Measurements from ENCODE around the gene LRP1B.

Gene LRP1B

DNA sequence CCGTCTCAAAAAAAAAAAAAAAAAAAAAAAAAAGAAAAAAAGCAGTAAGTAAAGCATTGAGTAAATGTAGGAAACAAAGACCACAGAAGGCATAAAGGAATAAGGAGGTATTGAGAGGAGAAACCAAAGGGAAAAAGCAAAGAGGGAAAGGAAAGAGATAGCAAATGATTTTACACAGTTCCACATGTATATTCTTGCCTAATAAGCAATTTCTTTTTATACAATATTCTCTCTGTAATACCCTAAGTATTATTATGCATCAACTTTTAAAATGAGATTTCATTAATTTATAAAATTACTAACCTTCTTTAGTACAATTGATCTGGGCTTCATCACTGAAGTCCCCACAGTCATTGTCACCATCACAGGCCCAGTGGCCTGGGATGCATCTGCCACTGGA lies 1180.9 kb downstream of the LRP1B start:
- no peaks in the 10 kb centered on the region for H3K9me3 ChIP-seq (ENCODE audit: control insufficient read depth, insufficient read depth, low read length)
- H3F3A ChIP-seq (ENCODE audit: control insufficient read depth, insufficient read depth) = no peaks in the 10 kb centered on the region
- no peaks in the 10 kb centered on the region for H3K4me1 ChIP-seq (ENCODE audit: control insufficient read depth, low read length)
- no peaks in the 10 kb centered on the region for H3K36me3 ChIP-seq (ENCODE audit: control insufficient read depth, low read length)
- no peaks in the 10 kb centered on the region for H3K79me2 ChIP-seq (ENCODE audit: control insufficient read depth, low read length)
- H3K4me3 ChIP-seq (ENCODE audit: low read length) = no peak overlapping the region
- H3K27ac ChIP-seq (ENCODE audit: low read depth, low read length) = no peak overlapping the region
- TF ChIP-seq, protein P1, sequence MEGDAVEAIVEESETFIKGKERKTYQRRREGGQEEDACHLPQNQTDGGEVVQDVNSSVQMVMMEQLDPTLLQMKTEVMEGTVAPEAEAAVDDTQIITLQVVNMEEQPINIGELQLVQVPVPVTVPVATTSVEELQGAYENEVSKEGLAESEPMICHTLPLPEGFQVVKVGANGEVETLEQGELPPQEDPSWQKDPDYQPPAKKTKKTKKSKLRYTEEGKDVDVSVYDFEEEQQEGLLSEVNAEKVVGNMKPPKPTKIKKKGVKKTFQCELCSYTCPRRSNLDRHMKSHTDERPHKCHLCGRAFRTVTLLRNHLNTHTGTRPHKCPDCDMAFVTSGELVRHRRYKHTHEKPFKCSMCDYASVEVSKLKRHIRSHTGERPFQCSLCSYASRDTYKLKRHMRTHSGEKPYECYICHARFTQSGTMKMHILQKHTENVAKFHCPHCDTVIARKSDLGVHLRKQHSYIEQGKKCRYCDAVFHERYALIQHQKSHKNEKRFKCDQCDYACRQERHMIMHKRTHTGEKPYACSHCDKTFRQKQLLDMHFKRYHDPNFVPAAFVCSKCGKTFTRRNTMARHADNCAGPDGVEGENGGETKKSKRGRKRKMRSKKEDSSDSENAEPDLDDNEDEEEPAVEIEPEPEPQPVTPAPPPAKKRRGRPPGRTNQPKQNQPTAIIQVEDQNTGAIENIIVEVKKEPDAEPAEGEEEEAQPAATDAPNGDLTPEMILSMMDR (IDR thresholded peaks at IDR 0.05; ENCODE audit: low read depth, low read length, poor library complexity, severe bottlenecking) = no peak
- TF ChIP-seq EZH2phosphoT487 (IDR thresholded peaks at IDR 0.05; ENCODE audit: borderline replicate concordance, low read length) = no peak
- H3K27me3 ChIP-seq (ENCODE audit: control insufficient read depth, low read length) = no peaks in the 10 kb centered on the region
- no peak overlapping the region for H3K4me2 ChIP-seq (ENCODE audit: low read length)
- no peaks in the 10 kb centered on the region for H3K9me2 ChIP-seq (replicated peaks; ENCODE audit: control insufficient read depth, low read length)
- H4K20me1 ChIP-seq (ENCODE audit: control insufficient read depth, insufficient read depth, low read depth, low read length) = no peaks in the 10 kb centered on the region

DNA sequence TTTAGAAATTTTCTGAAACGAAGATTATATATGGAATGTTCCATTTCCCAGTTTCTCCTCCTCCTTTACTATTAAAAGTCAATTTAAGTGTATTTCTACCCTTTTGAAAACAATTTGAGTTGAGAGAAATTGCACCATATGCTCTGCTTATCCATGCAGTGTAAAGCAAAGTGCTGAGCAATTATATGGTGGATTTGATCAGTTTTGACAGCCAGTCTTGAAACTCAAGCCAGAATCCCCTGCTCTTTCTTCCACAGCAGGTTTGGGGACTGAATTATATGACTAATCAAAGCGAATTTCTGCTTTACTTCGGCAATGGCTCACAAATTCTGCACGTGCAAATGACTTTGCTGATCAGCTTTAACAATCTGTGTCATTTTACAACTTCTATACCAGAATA lies 1183.6 kb downstream of the LRP1B start:
- no peak overlapping the region for H3K4me3 ChIP-seq (ENCODE audit: low read length)
- H3K4me2 ChIP-seq (ENCODE audit: low read length) = no peak overlapping the region
- no peaks in the 10 kb centered on the region for H3F3A ChIP-seq (ENCODE audit: control insufficient read depth, insufficient read depth)
- H3K27me3 ChIP-seq (ENCODE audit: control insufficient read depth, low read length) = no peaks in the 10 kb centered on the region
- no peaks in the 10 kb centered on the region for H3K36me3 ChIP-seq (ENCODE audit: control insufficient read depth, low read length)
- no peak overlapping the region for H3K27ac ChIP-seq (ENCODE audit: low read depth, low read length)
- H4K20me1 ChIP-seq (ENCODE audit: control insufficient read depth, insufficient read depth, low read depth, low read length) = no peaks in the 10 kb centered on the region
- H3K9me2 ChIP-seq (replicated peaks; ENCODE audit: control insufficient read depth, low read length) = no peaks in the 10 kb centered on the region
- H3K9me3 ChIP-seq (ENCODE audit: control insufficient read depth, insufficient read depth, low read length) = no peaks in the 10 kb centered on the region
- H3K4me1 ChIP-seq (ENCODE audit: control insufficient read depth, low read length) = no peaks in the 10 kb centered on the region
- H3K79me2 ChIP-seq (ENCODE audit: control insufficient read depth, low read length) = no peaks in the 10 kb centered on the region
- TF ChIP-seq, protein P1 (IDR thresholded peaks at IDR 0.05; ENCODE audit: low read depth, low read length, poor library complexity, severe bottlenecking) = no peak
- TF ChIP-seq EZH2phosphoT487 (IDR thresholded peaks at IDR 0.05; ENCODE audit: borderline replicate concordance, low read length) = no peak

DNA sequence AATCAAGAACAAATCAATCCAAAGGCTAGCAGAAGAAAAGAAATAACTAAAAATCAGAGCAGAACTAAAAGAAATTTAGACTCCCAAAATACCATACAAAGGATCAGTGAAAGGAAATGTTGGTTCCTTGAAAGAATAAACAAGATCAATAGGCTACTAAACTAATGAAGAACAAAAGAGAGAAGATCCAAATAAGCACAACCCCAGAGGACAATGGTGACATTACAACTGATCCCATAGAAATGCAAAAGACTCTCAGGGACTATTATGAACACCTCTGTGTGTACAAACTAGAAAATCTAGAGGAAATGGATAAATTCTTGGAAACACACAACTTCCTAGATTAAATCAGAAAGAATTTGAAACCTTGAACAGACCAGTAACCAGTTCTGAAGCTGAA lies 1186.9 kb downstream of the LRP1B start:
- no peak overlapping the region for H3K4me2 ChIP-seq (ENCODE audit: low read length)
- H3K9me3 ChIP-seq (ENCODE audit: control insufficient read depth, insufficient read depth, low read length) = no peaks in the 10 kb centered on the region
- H3F3A ChIP-seq (ENCODE audit: control insufficient read depth, insufficient read depth) = no peaks in the 10 kb centered on the region
- no peaks in the 10 kb centered on the region for H3K36me3 ChIP-seq (ENCODE audit: control insufficient read depth, low read length)
- H3K4me3 ChIP-seq (ENCODE audit: low read length) = no peak overlapping the region
- H3K27me3 ChIP-seq (ENCODE audit: control insufficient read depth, low read length) = no peaks in the 10 kb centered on the region
- TF ChIP-seq, protein P1 (IDR thresholded peaks at IDR 0.05; ENCODE audit: low read depth, low read length, poor library complexity, severe bottlenecking) = no peak
- no peak for TF ChIP-seq EZH2phosphoT487 (IDR thresholded peaks at IDR 0.05; ENCODE audit: borderline replicate concordance, low read length)
- no peaks in the 10 kb centered on the region for H3K79me2 ChIP-seq (ENCODE audit: control insufficient read depth, low read length)
- no peaks in the 10 kb centered on the region for H3K9me2 ChIP-seq (replicated peaks; ENCODE audit: control insufficient read depth, low read length)
- H4K20me1 ChIP-seq (ENCODE audit: control insufficient read depth, insufficient read depth, low read depth, low read length) = no peaks in the 10 kb centered on the region
- no peaks in the 10 kb centered on the region for H3K4me1 ChIP-seq (ENCODE audit: control insufficient read depth, low read length)
- H3K27ac ChIP-seq (ENCODE audit: low read depth, low read length) = no peak overlapping the region

DNA sequence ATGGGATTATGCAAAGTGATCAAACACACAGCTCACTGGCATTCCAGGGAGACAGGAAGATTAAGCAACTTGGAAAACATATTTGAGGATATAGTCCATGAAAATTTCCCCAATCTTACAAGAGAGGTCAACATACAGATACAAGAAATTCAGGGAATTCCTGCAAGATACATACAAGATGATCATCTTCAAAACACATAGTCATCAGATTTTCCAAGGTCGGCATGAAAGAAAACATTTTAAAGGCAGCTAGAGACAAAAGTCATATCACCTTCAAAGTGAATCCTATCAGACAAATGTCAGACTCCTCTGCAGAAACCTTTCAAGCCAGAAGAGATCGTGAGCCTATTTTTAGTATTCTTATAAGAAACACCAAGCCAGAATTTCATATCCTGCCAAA lies 1188.5 kb downstream of the LRP1B start:
- Histone ChIP-seq H3K9me3 (ENCODE audit: control insufficient read depth, insufficient read depth, low read length) (no peaks in the 10 kb centered on the region), H3K9me2 (replicated peaks; ENCODE audit: control insufficient read depth, low read length) (no peaks in the 10 kb centered on the region), H3K79me2 (ENCODE audit: control insufficient read depth, low read length) (no peaks in the 10 kb centered on the region), H3F3A (ENCODE audit: control insufficient read depth, insufficient read depth) (no peaks in the 10 kb centered on the region), H3K4me3 (ENCODE audit: low read length) (no peak overlapping the region), H3K36me3 (ENCODE audit: control insufficient read depth, low read length) (no peaks in the 10 kb centered on the region), H3K4me1 (ENCODE audit: control insufficient read depth, low read length) (no peaks in the 10 kb centered on the region), H3K27ac (ENCODE audit: low read depth, low read length) (no peak overlapping the region), H3K4me2 (ENCODE audit: low read length) (no peak overlapping the region), H3K27me3 (ENCODE audit: control insufficient read depth, low read length) (no peaks in the 10 kb centered on the region), H4K20me1 (ENCODE audit: control insufficient read depth, insufficient read depth, low read depth, low read length) (no peaks in the 10 kb centered on the region)
- TF ChIP-seq, protein P1 (IDR thresholded peaks at IDR 0.05; ENCODE audit: low read depth, low read length, poor library complexity, severe bottlenecking) = no peak
- no peak for TF ChIP-seq EZH2phosphoT487 (IDR thresholded peaks at IDR 0.05; ENCODE audit: borderline replicate concordance, low read length)
